ENCODE data around the gene TSHR. TPM values are rescaled to one million over a fixed set of nuclear protein-coding genes. Genes with fewer than 3 reads are reported as not detected.

TSHR gene
- total and polyA plus RNA-seq, 7 donors: 0.47 to 0.60 TPM; not detected in 5

DNA sequence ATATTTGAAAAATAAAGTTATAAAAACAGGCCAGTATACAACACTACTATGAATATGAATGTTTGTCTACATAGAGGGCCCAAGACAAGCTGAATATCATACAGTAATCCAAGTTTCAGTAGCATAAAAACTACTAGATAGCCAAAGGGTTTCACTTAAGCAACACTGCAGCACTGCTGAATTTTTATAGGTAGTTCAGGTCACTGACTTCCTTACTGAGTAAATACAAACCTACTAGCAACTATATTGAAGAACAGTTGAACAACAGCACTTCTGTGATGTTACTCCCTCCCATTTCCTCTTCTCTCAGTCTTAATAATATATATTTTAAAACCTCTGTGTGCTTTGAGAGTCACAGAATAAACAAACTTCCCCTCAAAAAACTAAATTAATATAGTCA, 222.6 kb downstream of the TSHR start:
- no peak for DNase-seq
- Histone ChIP-seq H3K27me3 (no peaks in the 10 kb centered on the region), H3K36me3 (peaks cover 0 to 15% (median 0%) of the 10 kb centered on the region in 4 donors), H3K9me3 (no peaks in the 10 kb centered on the region), H3K27ac (peak overlapping the region; percentile 30 to 61 (median 38)), H3K4me1 (peaks cover 0 to 35% (median 24%) of the 10 kb centered on the region in 4 donors), H3K4me3 (peak overlapping the region in 2 of 4 donors; percentile 27 to 33)
- TF ChIP-seq, protein P1, sequence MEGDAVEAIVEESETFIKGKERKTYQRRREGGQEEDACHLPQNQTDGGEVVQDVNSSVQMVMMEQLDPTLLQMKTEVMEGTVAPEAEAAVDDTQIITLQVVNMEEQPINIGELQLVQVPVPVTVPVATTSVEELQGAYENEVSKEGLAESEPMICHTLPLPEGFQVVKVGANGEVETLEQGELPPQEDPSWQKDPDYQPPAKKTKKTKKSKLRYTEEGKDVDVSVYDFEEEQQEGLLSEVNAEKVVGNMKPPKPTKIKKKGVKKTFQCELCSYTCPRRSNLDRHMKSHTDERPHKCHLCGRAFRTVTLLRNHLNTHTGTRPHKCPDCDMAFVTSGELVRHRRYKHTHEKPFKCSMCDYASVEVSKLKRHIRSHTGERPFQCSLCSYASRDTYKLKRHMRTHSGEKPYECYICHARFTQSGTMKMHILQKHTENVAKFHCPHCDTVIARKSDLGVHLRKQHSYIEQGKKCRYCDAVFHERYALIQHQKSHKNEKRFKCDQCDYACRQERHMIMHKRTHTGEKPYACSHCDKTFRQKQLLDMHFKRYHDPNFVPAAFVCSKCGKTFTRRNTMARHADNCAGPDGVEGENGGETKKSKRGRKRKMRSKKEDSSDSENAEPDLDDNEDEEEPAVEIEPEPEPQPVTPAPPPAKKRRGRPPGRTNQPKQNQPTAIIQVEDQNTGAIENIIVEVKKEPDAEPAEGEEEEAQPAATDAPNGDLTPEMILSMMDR (IDR thresholded peaks at IDR 0.05): no peak
- TF ChIP-seq EP300 (IDR thresholded peaks at IDR 0.05): no peak
- TF ChIP-seq POLR2AphosphoS5 (IDR thresholded peaks at IDR 0.05): no peak
- TF ChIP-seq POLR2A (IDR thresholded peaks at IDR 0.05): no peak
- intact Hi-C loops (cut with DNase I): no loop called here

DNA sequence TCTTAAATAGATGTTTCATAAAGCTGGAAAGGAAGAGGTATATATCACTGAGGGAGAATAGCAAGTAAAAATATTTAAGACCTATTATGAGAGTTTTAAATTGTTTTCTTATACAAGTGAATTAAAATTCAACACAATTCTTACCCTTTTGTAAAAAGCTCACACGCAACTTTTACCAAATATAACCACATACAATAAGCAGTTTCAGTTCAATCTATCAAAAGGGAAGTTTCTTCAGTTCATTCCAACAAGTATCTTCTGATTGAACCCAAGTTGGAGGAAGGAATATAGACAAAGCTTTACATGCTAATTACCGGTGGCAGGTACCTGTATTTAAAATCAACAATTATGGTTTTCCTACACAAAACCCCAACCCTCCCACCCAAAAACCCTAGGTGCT, 224.2 kb downstream of the TSHR start:
- H3K27me3 ChIP-seq: no peaks in the 10 kb centered on the region
- peaks cover 0 to 23% (median 0%) of the 10 kb centered on the region in 4 donors for H3K36me3 ChIP-seq
- no peak for TF ChIP-seq POLR2AphosphoS5 (IDR thresholded peaks at IDR 0.05)
- TF ChIP-seq EP300 (IDR thresholded peaks at IDR 0.05): no peak
- TF ChIP-seq, protein P1 (IDR thresholded peaks at IDR 0.05): no peak
- no peak for TF ChIP-seq POLR2A (IDR thresholded peaks at IDR 0.05)
- peaks cover 0 to 39% (median 24%) of the 10 kb centered on the region in 4 donors for H3K4me1 ChIP-seq
- H3K27ac ChIP-seq: no peak overlapping the region
- intact Hi-C loops (cut with DNase I): no loop called here
- WGBS, 2 donors: 87% methylated on average over 2 of the region's 2 CpGs
- no peaks in the 10 kb centered on the region for H3K9me3 ChIP-seq
- no peak for DNase-seq
- no peak overlapping the region for H3K4me3 ChIP-seq

DNA sequence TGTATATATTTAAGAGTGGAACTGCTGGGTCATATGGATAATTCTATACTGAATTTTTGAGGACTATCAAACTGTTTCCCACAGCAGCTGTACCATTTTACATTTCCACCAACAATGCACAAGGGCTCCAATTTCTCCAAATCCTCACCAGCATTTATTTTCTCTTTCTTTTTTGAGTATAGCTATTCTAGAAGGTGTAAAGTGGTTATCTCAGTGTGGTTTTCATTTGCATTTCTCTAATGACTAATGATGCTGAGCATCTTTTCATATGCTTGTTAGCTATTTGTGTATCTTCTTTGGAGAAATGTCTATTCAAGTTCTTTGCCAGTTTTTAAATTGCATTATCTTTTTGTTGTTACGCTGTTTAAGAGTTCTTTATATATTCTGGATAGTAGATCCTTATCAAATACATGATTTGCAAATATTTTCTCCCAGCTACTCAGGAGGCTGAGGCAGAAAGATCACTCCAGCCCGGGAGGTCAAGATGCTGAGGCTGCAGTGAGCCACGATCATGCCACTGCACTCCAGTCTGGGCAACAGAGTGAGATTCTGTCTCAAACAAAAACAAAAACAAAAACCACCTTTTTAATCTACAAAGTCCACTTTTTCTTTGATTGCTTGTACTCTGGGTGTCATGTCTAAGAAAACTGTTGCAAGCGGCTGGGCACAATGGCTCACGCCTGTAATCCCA, 232.6 kb downstream of the TSHR start:
- Histone ChIP-seq H3K27me3 (no peaks in the 10 kb centered on the region), H3K9me3 (no peaks in the 10 kb centered on the region), H3K27ac (no peak overlapping the region), H3K4me3 (no peak overlapping the region), H3K4me1 (peaks cover 0 to 4% (median 0%) of the 10 kb centered on the region in 4 donors), H3K36me3 (peaks cover 0 to 61% (median 5%) of the 10 kb centered on the region in 4 donors)
- intact Hi-C loops (cut with DNase I): no loop called here
- TF ChIP-seq POLR2AphosphoS5 (IDR thresholded peaks at IDR 0.05): no peak
- TF ChIP-seq, protein P1 (IDR thresholded peaks at IDR 0.05): no peak
- TF ChIP-seq EP300 (IDR thresholded peaks at IDR 0.05): no peak
- no peak for TF ChIP-seq POLR2A (IDR thresholded peaks at IDR 0.05)
- no peak for DNase-seq
- WGBS, 2 donors: 92 to 95% methylated on average over 5 of the region's 5 CpGs

DNA sequence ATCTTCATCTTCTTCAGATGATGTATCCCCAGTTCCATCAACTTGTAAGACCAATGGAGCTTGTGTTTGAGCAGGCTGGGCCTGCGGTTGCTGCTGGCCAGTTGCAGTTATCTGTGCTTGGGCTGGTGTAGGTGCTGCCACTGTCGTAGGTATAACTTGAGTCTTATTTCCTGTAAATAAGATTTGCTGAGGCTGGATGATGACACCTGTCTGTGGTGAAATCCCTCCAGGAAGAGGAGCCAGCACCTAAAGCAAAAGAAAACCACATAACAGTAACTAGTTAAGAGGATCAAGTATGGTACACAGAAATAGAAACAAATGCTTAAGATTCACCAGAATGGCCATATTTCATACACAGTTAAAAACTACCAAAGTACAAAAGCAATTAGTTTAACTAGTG, 237.2 kb downstream of the TSHR start:
- intact Hi-C loops (cut with DNase I): no loop called here
- Histone ChIP-seq H3K27me3 (no peaks in the 10 kb centered on the region), H3K9me3 (no peaks in the 10 kb centered on the region), H3K36me3 (peaks cover 0 to 77% (median 12%) of the 10 kb centered on the region in 4 donors), H3K27ac (no peak overlapping the region), H3K4me3 (no peak overlapping the region), H3K4me1 (no peaks in the 10 kb centered on the region)
- WGBS, 2 donors: 80 to 89% methylated on average over 2 of the region's 2 CpGs
- TF ChIP-seq POLR2A (IDR thresholded peaks at IDR 0.05) (no peak), EP300 (IDR thresholded peaks at IDR 0.05) (no peak), POLR2AphosphoS5 (IDR thresholded peaks at IDR 0.05) (no peak)
- TF ChIP-seq, protein P1 (IDR thresholded peaks at IDR 0.05): no peak
- DNase-seq: no peak

All from sigmoid colon (tissue), 7 donors.